ENCODE data around the gene HOXC6.

HOXC6 gene

DNA sequence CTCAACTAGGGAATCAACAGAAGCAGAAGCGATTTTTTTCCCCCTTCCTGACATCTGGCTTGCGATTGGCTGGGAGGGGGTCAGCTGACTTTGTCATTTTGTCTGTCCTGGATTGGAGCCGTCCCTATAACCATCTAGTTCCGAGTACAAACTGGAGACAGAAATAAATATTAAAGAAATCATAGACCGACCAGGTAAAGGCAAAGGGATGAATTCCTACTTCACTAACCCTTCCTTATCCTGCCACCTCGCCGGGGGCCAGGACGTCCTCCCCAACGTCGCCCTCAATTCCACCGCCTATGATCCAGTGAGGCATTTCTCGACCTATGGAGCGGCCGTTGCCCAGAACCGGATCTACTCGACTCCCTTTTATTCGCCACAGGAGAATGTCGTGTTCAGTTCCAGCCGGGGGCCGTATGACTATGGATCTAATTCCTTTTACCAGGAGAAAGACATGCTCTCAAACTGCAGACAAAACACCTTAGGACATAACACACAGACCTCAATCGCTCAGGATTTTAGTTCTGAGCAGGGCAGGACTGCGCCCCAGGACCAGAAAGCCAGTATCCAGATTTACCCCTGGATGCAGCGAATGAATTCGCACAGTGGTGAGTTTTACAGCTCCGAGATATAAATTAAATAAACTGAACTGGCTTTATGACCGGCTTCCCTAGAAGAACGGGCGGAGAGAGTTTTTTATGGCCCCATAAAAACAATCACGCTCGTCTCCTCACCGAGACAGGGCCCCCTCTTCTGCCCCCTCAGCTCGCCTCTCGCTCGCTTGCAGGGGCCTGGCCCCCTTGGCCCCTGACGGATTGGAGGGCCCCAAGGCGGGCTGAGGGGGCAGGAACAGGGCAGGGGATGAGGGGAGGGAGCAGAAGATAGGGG is at the start of gene HOXC6:
Gene HOXC6 (plus strand): TSS at position 127 of the 888 bp plus-strand sequence. CDS start 82 bp downstream, at position 209.
- H3K9ac ChIP-seq (ENCODE audit: low read length): no peak within 1 kb of the TSS
- peaks cover 49 to 97% of the 10 kb centered on the region in 2 donors for H3K27me3 ChIP-seq (ENCODE audit: control insufficient read depth in 1 of 2, insufficient read depth in 2 of 2, low read length in 2 of 2)
- H3K9me3 ChIP-seq (ENCODE audit: low read length): no peaks in the 10 kb centered on the region
- H3K36me3 ChIP-seq (ENCODE audit: insufficient read depth, low read length): no peaks in the 10 kb centered on the region
- H3K27ac ChIP-seq (ENCODE audit: low read depth, low read length): no peak within 1 kb of the TSS
- peaks cover 16% of the 10 kb centered on the region for H3K4me1 ChIP-seq (ENCODE audit: insufficient read depth, low read length)
- no peak within 1 kb of the TSS for H3K4me3 ChIP-seq (ENCODE audit: low read depth in 1 of 2, low read length in 2 of 2)

DNA sequence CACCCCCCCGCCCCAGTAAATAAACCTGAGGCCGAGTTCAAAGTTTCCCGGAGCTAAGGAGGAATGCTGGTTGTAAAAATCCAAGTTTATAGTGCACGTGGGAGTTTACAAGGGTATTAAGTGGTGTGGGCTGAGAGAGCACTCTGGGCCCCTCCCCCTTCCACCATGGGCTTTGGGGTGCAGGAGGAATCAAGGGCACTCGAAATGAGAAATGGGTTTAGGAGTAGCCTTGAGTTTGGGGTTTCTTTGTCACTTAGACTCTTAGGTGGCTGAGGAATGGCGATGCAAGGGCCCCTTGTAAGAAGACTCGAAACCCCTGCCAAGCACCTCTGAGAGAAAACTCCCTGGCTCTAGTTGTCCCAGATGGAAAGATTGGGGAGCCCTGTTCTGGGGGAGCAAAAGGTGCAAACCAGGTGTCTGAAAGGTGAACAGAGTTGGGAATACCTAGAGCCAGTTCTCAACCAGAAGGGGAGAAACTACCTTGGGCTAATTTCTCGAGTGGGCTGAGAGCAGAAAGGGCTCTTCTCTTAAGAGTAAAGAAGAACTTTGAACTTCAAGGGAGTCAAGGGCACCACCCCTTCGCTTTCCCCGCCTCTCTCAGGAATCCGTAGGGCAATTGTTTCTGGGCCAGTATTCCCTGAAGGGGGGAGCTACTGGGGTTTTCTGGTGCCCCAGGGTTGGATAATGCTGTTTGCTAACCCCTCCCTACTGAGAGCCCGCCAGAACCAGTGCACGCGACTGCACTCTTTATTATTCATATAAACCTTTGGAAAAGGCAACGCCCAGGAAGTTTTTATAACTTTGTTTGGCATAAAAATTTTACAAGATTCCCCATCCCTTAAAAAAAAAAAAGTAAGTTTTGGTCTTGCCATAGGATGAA is 49.5 kb upstream of the HOXC6 start:
- Histone ChIP-seq H3K36me3 (ENCODE audit: insufficient read depth, low read length) (no peaks in the 10 kb centered on the region), H3K9me3 (ENCODE audit: low read length) (no peaks in the 10 kb centered on the region), H3K27ac (ENCODE audit: low read depth, low read length) (no peak overlapping the region), H3K9ac (ENCODE audit: low read length) (no peak overlapping the region), H3K4me1 (ENCODE audit: insufficient read depth, low read length) (no peaks in the 10 kb centered on the region), H3K27me3 (ENCODE audit: control insufficient read depth in 1 of 2, insufficient read depth in 2 of 2, low read length in 2 of 2) (peaks cover 56 to 86% of the 10 kb centered on the region in 2 donors), H3K4me3 (ENCODE audit: low read depth in 1 of 2, low read length in 2 of 2) (no peak overlapping the region)

GRCh38 chr12:53980104-53980801 is 48.0 kb upstream of the HOXC6 start:
- no peaks in the 10 kb centered on the region for H3K36me3 ChIP-seq (ENCODE audit: insufficient read depth, low read length)
- H3K9me3 ChIP-seq (ENCODE audit: low read length): no peaks in the 10 kb centered on the region
- no peak overlapping the region for H3K9ac ChIP-seq (ENCODE audit: low read length)
- H3K4me3 ChIP-seq (ENCODE audit: low read depth in 1 of 2, low read length in 2 of 2): no peak overlapping the region
- peaks cover 4% of the 10 kb centered on the region for H3K4me1 ChIP-seq (ENCODE audit: insufficient read depth, low read length)
- H3K27ac ChIP-seq (ENCODE audit: low read depth, low read length): no peak overlapping the region
- H3K27me3 ChIP-seq (ENCODE audit: control insufficient read depth in 1 of 2, insufficient read depth in 2 of 2, low read length in 2 of 2): peaks cover 57 to 83% of the 10 kb centered on the region in 2 donors

GRCh38 chr12:53980802-53981496 is 47.3 kb upstream of the HOXC6 start:
- H3K9me3 ChIP-seq (ENCODE audit: low read length): no peaks in the 10 kb centered on the region
- H3K27ac ChIP-seq (ENCODE audit: low read depth, low read length): no peak overlapping the region
- H3K36me3 ChIP-seq (ENCODE audit: insufficient read depth, low read length): no peaks in the 10 kb centered on the region
- peaks cover 11% of the 10 kb centered on the region for H3K4me1 ChIP-seq (ENCODE audit: insufficient read depth, low read length)
- H3K4me3 ChIP-seq (ENCODE audit: low read depth in 1 of 2, low read length in 2 of 2): no peak overlapping the region
- H3K9ac ChIP-seq (ENCODE audit: low read length): no peak overlapping the region
- peaks cover 60 to 83% of the 10 kb centered on the region in 2 donors for H3K27me3 ChIP-seq (ENCODE audit: control insufficient read depth in 1 of 2, insufficient read depth in 2 of 2, low read length in 2 of 2)

DNA sequence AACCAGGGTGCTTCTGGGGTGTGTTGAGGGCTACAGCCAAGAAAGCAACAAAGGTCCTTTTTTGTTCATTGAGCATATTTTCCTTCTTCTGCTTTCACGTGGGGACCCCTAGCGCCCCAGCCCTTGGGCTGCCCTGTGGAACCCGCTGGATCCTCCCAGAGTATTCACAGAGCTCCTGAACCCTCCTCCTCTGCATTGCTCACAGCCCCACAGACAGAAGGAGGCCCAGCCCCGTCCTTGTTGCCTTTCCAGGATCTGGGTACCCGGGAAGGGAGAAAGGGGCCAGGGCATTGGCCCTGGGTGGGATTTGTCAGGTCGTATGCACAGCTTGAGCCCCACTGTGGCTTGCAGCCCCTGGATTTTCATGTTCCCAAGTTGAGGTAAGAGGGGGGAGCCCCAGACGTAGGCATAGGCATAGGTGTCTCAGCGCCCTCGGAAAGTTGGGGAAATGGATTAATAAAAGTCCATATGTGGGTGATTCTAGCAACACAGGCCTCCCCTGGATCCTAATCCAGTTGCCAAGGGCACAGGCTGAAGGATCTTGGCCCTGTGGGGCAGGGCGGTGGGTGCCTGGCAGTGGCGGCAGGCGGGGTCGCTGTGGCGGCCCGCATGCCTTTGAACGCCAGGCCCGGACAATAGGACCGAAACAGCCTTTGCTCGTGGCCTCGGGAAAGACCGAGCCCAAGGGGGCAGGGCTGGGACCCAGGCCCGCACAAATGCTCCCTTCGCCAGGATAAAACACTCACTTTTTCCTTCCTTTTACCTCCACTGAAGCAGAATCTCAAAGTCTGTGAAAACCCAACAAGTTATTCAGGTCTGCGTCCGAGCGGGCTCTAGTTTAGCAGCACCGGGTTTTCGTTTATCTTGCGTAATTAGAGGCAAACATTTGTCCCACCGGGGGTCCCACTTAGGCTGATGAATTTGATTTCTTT is 46.3 kb upstream of the HOXC6 start:
- Histone ChIP-seq H3K4me1 (ENCODE audit: insufficient read depth, low read length) (peaks cover 17% of the 10 kb centered on the region), H3K27ac (ENCODE audit: low read depth, low read length) (no peak overlapping the region), H3K9me3 (ENCODE audit: low read length) (no peaks in the 10 kb centered on the region)

DNA sequence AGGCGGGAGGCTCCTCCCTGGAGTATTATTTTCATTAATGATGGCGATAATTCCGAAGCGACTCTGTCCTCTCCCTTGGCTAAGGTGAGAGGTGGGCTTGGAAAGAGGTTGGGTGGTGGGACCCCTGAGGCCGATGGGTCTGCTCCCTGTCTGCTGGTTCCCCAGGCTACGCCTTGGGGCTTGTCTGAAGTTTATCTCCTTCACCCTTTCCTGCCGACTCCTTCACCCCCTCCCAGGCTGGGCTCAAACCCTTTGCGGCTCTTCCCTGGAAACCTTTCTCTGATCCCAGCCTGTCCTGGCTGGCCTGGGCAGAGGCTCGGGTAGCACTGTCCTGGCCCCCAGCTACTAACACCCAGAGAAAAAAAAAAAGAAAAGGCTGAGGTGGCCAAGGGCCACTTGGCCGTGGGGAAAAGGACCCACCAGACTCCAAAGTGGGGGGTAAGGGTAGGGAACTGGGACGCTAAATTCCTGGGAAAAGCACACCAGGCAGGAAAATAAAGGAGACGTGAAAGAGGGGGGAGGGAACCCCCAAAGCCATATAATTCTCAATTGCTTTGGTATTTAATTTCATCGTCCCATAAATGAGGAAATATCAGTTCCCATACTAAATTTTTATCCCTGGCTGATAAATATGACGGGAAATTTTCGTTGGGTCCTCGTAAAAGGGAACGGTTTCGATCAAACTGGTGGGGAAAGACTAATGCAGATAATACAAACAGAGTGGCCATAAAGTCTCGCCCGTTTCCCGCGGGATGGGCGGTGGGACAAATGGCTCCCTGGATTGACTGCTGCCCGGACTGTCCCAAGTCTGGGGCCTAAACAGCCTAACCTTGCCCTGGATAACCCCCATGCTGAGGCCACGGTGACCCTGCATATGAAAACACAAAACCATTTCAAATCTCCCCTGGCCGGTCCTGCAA is 45.3 kb upstream of the HOXC6 start:
- no peaks in the 10 kb centered on the region for H3K36me3 ChIP-seq (ENCODE audit: insufficient read depth, low read length)
- peaks cover 17% of the 10 kb centered on the region for H3K4me1 ChIP-seq (ENCODE audit: insufficient read depth, low read length)
- H3K9ac ChIP-seq (ENCODE audit: low read length): no peak overlapping the region
- no peak overlapping the region for H3K27ac ChIP-seq (ENCODE audit: low read depth, low read length)
- peaks cover 51 to 83% of the 10 kb centered on the region in 2 donors for H3K27me3 ChIP-seq (ENCODE audit: control insufficient read depth in 1 of 2, insufficient read depth in 2 of 2, low read length in 2 of 2)
- H3K9me3 ChIP-seq (ENCODE audit: low read length): no peaks in the 10 kb centered on the region
- no peak overlapping the region for H3K4me3 ChIP-seq (ENCODE audit: low read depth in 1 of 2, low read length in 2 of 2)

More for the DNA sequence above, 46.3 kb upstream of the HOXC6 start:
- H3K27me3 ChIP-seq (ENCODE audit: control insufficient read depth in 1 of 2, insufficient read depth in 2 of 2, low read length in 2 of 2): peaks cover 56 to 83% of the 10 kb centered on the region in 2 donors
- no peaks in the 10 kb centered on the region for H3K36me3 ChIP-seq (ENCODE audit: insufficient read depth, low read length)
- H3K9ac ChIP-seq (ENCODE audit: low read length): no peak overlapping the region
- no peak overlapping the region for H3K4me3 ChIP-seq (ENCODE audit: low read depth in 1 of 2, low read length in 2 of 2)

GRCh38 chr12:53983568-53983949 is 44.7 kb upstream of the HOXC6 start:
- peaks cover 17% of the 10 kb centered on the region for H3K4me1 ChIP-seq (ENCODE audit: insufficient read depth, low read length)
- peaks cover 55 to 85% of the 10 kb centered on the region in 2 donors for H3K27me3 ChIP-seq (ENCODE audit: control insufficient read depth in 1 of 2, insufficient read depth in 2 of 2, low read length in 2 of 2)
- no peaks in the 10 kb centered on the region for H3K9me3 ChIP-seq (ENCODE audit: low read length)
- no peaks in the 10 kb centered on the region for H3K36me3 ChIP-seq (ENCODE audit: insufficient read depth, low read length)
- no peak overlapping the region for H3K4me3 ChIP-seq (ENCODE audit: low read depth in 1 of 2, low read length in 2 of 2)
- no peak overlapping the region for H3K9ac ChIP-seq (ENCODE audit: low read length)
- H3K27ac ChIP-seq (ENCODE audit: low read depth, low read length): no peak overlapping the region

- Histone ChIP-seq H3K27me3 (ENCODE audit: control insufficient read depth in 1 of 2, insufficient read depth in 2 of 2, low read length in 2 of 2) (peaks cover 59 to 85% of the 10 kb centered on the region in 2 donors), H3K4me3 (ENCODE audit: low read depth in 1 of 2, low read length in 2 of 2) (no peak overlapping the region), H3K4me1 (ENCODE audit: insufficient read depth, low read length) (peaks cover 17% of the 10 kb centered on the region), H3K36me3 (ENCODE audit: insufficient read depth, low read length) (no peaks in the 10 kb centered on the region), H3K27ac (ENCODE audit: low read depth, low read length) (no peak overlapping the region), H3K9me3 (ENCODE audit: low read length) (no peaks in the 10 kb centered on the region), H3K9ac (ENCODE audit: low read length) (no peak overlapping the region)
Measured at GRCh38 chr12:53983950-53984572, 44.2 kb upstream of the HOXC6 start.
